Heart left ventricle (tissue), 13 donors: ENCODE results near the gene NCEH1.

Experiments
- POLR2A ChIP-seq, 2 donors: fragments of 450-650 bp; IDR thresholded peaks; one replicate each; pipeline ENCODE4 v1.6.1; 2017; ENCODE audit warnings: antibody characterized with exemption in 2 of 2, mild to moderate bottlenecking in 2 of 2, moderate library complexity in 2 of 2
- TF ChIP-seq, protein P1 (sequence below), 12 donors: fragments of 200-600 bp; sonication (generic) in 4 of 12; IDR thresholded peaks; one replicate each; pipeline versions ENCODE4 v1.5.0 to v1.8.0; 2018 to 2022; ENCODE audit warnings: antibody characterized with exemption in 12 of 12, mild to moderate bottlenecking in 5 of 12
- donor health status: ischemic (EF 13 %, LVEDD 7.1; RV severe dilation, severe dysfunction).
- donor health status: DM: no; HTN: yes; CAD: no.
- donor health status: DM: no; HTN: no; CAD: no.
- donor health status: ischemic (EF 25% LVEDD 6.9; RV normal size, moderate dysfunction).
- donor health status: ischemic (EF 25% LVEDD 5.7; RV mildly dilated, moderate dysfunction).
- donor health status: ischemic (EF 35%, LVEDD 5.7; RV mildly dilated, moderate dysfunction).
- donor health status: nonischemic (EF 11% LVEDD 7.7; RV severe dilation, severe dysfunction).
- donor health status: DM: yes; HTN: yes; CAD: no.
- donor health status: PGD.
- donor health status: ischemic (EF 29% LVEDD 5.4; RV normal size, mild dysfunction).
- donor health status: nonischemic (EF 23%, LVEDD 6.1; RV moderate dilation, normal function).

GRCh38 chr3:172678068-172678467, 32.8 kb downstream of the NCEH1 start:
- TF ChIP-seq, protein P1, sequence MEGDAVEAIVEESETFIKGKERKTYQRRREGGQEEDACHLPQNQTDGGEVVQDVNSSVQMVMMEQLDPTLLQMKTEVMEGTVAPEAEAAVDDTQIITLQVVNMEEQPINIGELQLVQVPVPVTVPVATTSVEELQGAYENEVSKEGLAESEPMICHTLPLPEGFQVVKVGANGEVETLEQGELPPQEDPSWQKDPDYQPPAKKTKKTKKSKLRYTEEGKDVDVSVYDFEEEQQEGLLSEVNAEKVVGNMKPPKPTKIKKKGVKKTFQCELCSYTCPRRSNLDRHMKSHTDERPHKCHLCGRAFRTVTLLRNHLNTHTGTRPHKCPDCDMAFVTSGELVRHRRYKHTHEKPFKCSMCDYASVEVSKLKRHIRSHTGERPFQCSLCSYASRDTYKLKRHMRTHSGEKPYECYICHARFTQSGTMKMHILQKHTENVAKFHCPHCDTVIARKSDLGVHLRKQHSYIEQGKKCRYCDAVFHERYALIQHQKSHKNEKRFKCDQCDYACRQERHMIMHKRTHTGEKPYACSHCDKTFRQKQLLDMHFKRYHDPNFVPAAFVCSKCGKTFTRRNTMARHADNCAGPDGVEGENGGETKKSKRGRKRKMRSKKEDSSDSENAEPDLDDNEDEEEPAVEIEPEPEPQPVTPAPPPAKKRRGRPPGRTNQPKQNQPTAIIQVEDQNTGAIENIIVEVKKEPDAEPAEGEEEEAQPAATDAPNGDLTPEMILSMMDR (IDR thresholded peaks at IDR 0.05): no peak
- no peak for TF ChIP-seq POLR2A (IDR thresholded peaks at IDR 0.05)
